OCI-M2 (cell line): ENCODE measurements around the gene MYPOP.

Experiments
- DNase-seq: peaks from one replicate; lab custom pipeline; 2025; ENCODE audit not compliant: unreplicated experiment; lab: John Stamatoyannopoulos, UW

MYPOP gene

DNA sequence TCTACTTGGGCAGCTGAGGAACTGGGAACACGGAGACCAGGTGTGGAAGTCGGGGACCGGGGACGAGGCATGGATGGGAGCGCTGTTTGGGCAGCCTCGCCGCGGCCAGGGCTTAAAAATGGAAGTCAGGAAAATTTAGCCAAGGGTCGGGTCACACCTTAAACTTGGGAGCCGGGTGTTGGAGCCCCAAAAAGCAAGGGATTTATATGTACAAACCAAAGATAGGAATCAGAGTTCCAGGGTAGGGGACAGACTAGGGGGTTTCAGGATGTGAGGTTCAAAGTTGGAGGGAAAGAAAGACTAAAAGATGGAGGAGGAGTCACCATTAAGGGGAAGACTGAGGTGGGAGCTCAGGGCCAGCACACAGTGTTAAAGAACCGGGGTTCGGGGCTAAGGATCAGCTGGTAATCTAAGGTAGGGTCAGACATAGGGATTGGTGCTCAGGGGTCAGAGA is 37.8 kb downstream of the MYPOP start:
- DNase-seq, result no peak

DNA sequence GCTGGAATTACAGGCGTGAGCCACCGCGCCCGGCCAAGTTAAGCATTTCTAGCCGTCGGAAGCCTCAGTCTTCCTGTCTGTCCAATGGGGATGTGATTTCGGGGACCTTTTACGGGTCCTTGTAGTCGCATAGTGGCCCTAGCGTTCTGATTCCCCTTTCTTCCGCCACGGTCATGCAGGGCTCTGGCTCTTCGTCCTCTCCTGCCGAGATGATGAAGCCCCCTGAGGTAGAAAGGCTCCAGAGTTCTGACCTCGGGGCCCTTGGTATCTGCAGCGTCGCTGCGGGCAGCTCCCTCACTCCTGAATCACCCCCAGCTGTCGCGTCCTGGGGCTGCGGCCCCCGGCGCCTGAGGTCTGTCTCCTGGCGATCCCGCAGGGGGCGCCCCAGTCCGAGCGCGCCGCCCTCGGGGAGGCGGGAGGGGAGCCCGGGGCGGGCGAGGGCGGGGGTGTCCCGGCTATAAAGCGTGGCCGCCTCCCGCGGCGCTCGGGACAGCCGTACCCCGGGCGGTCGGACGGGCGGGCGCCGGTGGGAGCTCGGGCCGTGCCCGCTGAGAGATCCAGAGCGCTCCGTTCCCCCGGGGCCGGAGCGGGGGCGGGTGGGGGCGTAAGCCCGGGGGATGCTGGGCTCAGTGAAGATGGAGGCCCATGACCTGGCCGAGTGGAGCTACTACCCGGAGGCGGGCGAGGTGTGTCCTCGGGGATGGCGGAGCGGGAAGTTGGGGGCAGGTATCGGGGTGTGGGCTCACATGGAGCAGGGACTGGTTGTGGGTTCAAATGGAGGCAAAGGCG is 38.4 kb downstream of the MYPOP start, which contains the start of gene FOXA3:
Gene FOXA3, plus strand, starts transcription at position 487 of the 789 bp plus-strand sequence. Its CDS starts 131 bp downstream, at position 618.
- DNase-seq, result no peak

GRCh38 chr19:45863335-45863839 is 39.0 kb downstream of the MYPOP start:
- DNase-seq, result no peak

- DNase-seq, result peak; percentile 68
Measured at GRCh38 chr19:45862564-45863334, 39.7 kb downstream of the MYPOP start, which contains the start of gene SYMPK. SYMPK (minus strand) TSS chr19:45863147; CDS start chr19:45854495, 8,652 bp downstream.

- DNase-seq, result no peak
Measured at GRCh38 chr19:45862271-45862563, 40.2 kb downstream of the MYPOP start.

GRCh38 chr19:45860359-45861259 is 41.8 kb downstream of the MYPOP start:
- DNase-seq, result no peak

DNA sequence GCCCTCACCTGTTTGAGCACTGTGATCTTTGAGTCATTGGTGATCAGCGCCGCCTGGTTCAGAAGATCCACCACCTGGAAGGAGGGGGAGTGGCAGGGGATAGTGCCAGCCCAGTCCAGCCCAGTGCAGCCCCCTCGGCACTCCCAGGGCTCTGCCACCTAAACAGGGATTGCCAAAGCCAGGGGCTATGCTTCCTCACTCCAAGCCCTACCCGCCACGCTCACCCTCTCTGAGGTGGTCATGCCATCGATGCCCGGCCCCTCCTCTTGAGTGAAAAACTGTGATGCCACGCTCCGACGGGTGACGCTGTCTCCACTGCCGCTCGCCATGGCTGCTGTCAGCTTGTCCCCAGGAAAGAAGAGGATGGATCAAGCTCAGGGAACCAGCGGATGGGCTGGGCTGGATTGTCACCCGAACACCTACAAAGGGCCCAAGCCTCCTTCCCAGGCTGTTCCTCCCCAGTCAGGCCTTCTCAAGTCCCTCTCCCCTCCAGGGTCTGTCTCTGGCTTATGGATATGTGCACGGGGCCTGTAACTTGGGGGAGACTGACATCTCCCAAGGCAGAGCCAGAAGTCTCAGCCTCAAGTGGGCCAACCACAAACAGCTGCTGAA is 48.1 kb downstream of the MYPOP start:
- no peak for DNase-seq

GRCh38 chr19:45852983-45853382 is 49.4 kb downstream of the MYPOP start:
- DNase-seq, result no peak

DNA sequence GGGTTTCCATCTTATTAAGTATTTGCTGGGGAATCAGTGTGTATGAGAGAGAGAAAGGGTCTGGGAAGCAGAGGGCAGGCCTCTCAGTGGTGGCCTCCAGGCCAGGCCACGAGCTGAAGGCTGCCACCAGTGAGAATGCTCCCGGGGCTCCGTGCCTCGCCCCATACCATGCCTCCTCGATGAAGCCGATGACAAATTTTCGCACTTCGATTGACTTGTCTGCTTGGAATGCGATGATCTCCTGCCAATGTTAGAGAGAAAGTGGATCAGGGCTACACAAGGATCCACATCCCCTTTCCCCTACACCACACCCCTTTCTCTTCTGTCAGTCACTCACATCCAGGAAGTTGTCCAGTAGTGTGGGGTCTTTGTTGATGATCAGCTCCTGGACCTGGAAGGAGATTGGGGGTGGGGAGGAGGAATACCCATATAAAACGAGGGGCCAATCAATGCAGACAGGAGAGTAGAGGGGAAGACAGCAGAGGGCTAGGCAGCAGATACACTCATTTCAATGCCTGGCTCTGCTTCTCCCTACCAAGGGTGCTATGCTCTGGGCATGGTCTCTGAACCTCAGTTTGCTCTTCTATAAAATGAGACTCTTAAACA is 50.2 kb downstream of the MYPOP start:
- no peak for DNase-seq

DNA sequence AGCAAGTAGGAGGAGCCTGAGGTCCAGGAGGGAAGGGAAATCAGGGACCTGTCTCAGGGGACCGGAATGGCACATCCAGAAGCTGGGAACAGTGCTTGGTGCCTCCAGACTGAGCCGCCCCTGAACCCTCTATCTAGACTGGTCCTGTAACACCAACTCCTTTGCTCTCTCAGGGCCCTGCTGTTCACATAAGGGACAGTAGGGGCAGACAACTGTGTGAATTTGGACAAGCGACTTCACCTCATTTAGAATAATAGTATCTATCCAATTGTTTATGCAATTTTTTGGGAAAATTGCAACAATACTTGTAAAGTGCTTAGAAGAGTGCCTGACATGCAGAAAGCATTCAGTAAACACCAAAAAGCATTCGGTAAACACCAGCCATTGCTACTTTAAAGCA is 53.5 kb downstream of the MYPOP start:
- DNase-seq, result no peak

DNA sequence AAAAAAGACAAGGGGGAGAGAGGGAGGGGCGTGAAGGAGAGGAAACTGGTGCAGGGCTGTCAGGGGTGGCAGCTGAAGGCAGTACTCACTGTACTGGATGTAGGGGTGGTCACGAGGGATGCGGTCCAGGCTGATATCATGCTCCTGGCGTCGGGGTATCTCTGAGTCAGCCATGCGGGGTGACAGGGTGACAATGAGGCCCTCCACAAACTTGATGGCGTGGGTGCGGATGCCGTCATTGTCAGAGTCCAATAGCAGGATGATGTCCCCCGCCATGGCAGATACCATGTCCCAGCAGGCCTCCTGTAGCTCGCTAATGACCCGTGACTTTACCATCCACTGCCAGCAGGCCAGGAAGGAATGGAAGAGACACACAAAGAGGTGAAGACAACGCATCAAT is 54.8 kb downstream of the MYPOP start:
- DNase-seq, result no peak

GRCh38 chr19:45842198-45842597 is 60.2 kb downstream of the MYPOP start:
- DNase-seq, result no peak
